SK-N-SH (cell line): ENCODE data around the gene FAM83F. TPM values are rescaled to one million over a fixed set of nuclear protein-coding genes. Genes with fewer than 3 reads are reported as not detected.

ENCODE experiments used
- CTCF ChIA-PET: fragments of 300-600, 350-600 bp; formaldehyde crosslinking; extraction: SDS; loops from one replicate; lab custom pipeline; 2021; lab: Yijun Ruan, JAX
- POLR2A ChIA-PET: fragments of 350-600 bp; sonication (Branson Sonifier 250); formaldehyde crosslinking; extraction: SDS; loops from one replicate; lab custom pipeline; 2020; ENCODE audit warnings: antibody characterized with exemption, inconsistent platforms; lab: Yijun Ruan, JAX
- DNase-seq: peaks from one replicate; pipeline ENCODE4 v3.0.0; 2012
- H2AFZ ChIP-seq: fragments of 200-600 bp; sonication (generic); 2 replicates; pipeline ENCODE4 v1.8.1; 2016; ENCODE audit warnings: antibody characterized with exemption, mild to moderate bottlenecking, low read depth
- H3F3A ChIP-seq: fragments of 200-600 bp; sonication (generic); replicated peaks from 2 replicates; pipeline ENCODE3; 2016; ENCODE audit warnings: antibody characterized with exemption, mild to moderate bottlenecking; ENCODE audit not compliant: insufficient read depth
- H3K27ac ChIP-seq, 2 experiments: fragments of 200-500 bp in 1 of 2; fragments of 200-600 bp in 1 of 2; sonication (Bioruptor generic) in 1 of 2; sonication (generic), shearing (Covaris generic) in 1 of 2; 2 replicates each; pipeline versions ENCODE4 v1.5.1 to v1.6.1; 2014 to 2016; ENCODE audit warnings: low read depth in 2 of 2, inconsistent platforms in 1 of 2, low read length in 1 of 2, mild to moderate bottlenecking in 1 of 2, mixed read lengths in 1 of 2
- H3K27me3 ChIP-seq: fragments of 200-600 bp; sonication (generic), shearing (Covaris generic); 2 replicates; pipeline ENCODE4 v1.6.1; 2016; ENCODE audit warnings: mixed run types; ENCODE audit not compliant: insufficient read depth
- H3K36me3 ChIP-seq, 2 experiments: fragments of 200-500 bp in 1 of 2; fragments of 200-600 bp in 1 of 2; sonication (Bioruptor generic) in 1 of 2; sonication (generic) in 1 of 2; replicated peaks in 1 of 2; 2 replicates each; pipeline versions ENCODE3 to v1.5.1; 2014 to 2016; ENCODE audit warnings: low read length in 1 of 2, mild to moderate bottlenecking in 1 of 2; ENCODE audit not compliant: insufficient read depth in 2 of 2, control insufficient read depth in 1 of 2
- H3K4me1 ChIP-seq, 2 experiments: fragments of 200-500 bp in 1 of 2; fragments of 200-600 bp in 1 of 2; sonication (Bioruptor generic) in 1 of 2; sonication (generic), shearing (Covaris generic) in 1 of 2; 2 replicates each; pipeline versions ENCODE4 v1.5.1 to v1.6.1; 2014 to 2016; ENCODE audit warnings: low read depth in 1 of 2, low read length in 1 of 2, mixed run types in 1 of 2; ENCODE audit not compliant: insufficient read depth in 2 of 2, control insufficient read depth in 1 of 2
- H3K4me2 ChIP-seq: fragments of 200-600 bp; sonication (generic), shearing (Covaris generic); 2 replicates; pipeline ENCODE4 v1.6.1; 2017; ENCODE audit warnings: mixed run types
- H3K4me3 ChIP-seq, 2 experiments: fragments of 200-500 bp in 1 of 2; fragments of 200-600 bp in 1 of 2; sonication (Bioruptor generic) in 1 of 2; sonication (generic), shearing (Covaris generic) in 1 of 2; 2 replicates each; pipeline versions ENCODE4 v1.5.1 to v1.8.1; 2014 to 2016; ENCODE audit warnings: low read depth in 2 of 2, inconsistent platforms in 1 of 2, low read length in 1 of 2, mild to moderate bottlenecking in 1 of 2, mixed read lengths in 1 of 2, moderate library complexity in 1 of 2
- H3K79me2 ChIP-seq: fragments of 200-600 bp; sonication (generic); 2 replicates; pipeline ENCODE4 v1.8.1; 2017; ENCODE audit warnings: mild to moderate bottlenecking; ENCODE audit not compliant: insufficient read depth
- H3K9ac ChIP-seq: fragments of 200-600 bp; sonication (generic); 2 replicates; pipeline ENCODE4 v1.6.1; 2017; ENCODE audit warnings: mixed run types
- H3K9me2 ChIP-seq: fragments of 200-600 bp; sonication (generic); 2 replicates; pipeline ENCODE4 v1.6.1; 2017; ENCODE audit warnings: mixed run types
- H3K9me3 ChIP-seq: fragments of 200-600 bp; sonication (generic); 2 replicates; pipeline ENCODE4 v1.6.1; 2017; ENCODE audit warnings: mixed run types, mild to moderate bottlenecking, moderate library complexity
- H4K20me1 ChIP-seq: fragments of 200-600 bp; sonication (generic); 2 replicates; pipeline ENCODE4 v1.6.1; 2017; ENCODE audit warnings: mild to moderate bottlenecking, mixed run types; ENCODE audit not compliant: insufficient read depth
- CHD2 ChIP-seq: fragments of 150-350 bp; IDR thresholded peaks from 2 replicates; pipeline ENCODE4 v1.6.1; 2018; ENCODE audit warnings: low read length; ENCODE audit not compliant: partially characterized antibody
- CTCF ChIP-seq: fragments of 200-600 bp; sonication (generic); IDR thresholded peaks from 2 replicates; pipeline ENCODE4 v1.6.1; 2017; ENCODE audit warnings: antibody characterized with exemption, mild to moderate bottlenecking, moderate library complexity
- FOXM1 ChIP-seq: IDR thresholded peaks from 2 replicates; pipeline ENCODE4 v1.4.0; 2012; ENCODE audit warnings: low read depth, mild to moderate bottlenecking
- GABPA ChIP-seq: IDR thresholded peaks from 2 replicates; pipeline ENCODE4 v1.4.0; 2012; ENCODE audit warnings: low read depth, mild to moderate bottlenecking
- IRF3 ChIP-seq: fragments of 150-350 bp; IDR thresholded peaks from 2 replicates; pipeline ENCODE4 v1.6.1; 2016; ENCODE audit warnings: mild to moderate bottlenecking, low read depth, low read length
- JUND ChIP-seq: IDR thresholded peaks from 2 replicates; pipeline ENCODE4 v1.4.0; 2012
- MEF2A ChIP-seq: IDR thresholded peaks from 2 replicates; pipeline ENCODE4 v1.4.0; 2012; ENCODE audit warnings: low read depth, borderline replicate concordance
- NRF1 ChIP-seq: IDR thresholded peaks from 2 replicates; pipeline ENCODE4 v1.6.1; 2012; ENCODE audit warnings: low read depth, mild to moderate bottlenecking, low read length
- PBX3 ChIP-seq: IDR thresholded peaks from 2 replicates; pipeline ENCODE4; 2012
- RAD21 ChIP-seq: IDR thresholded peaks from 2 replicates; pipeline ENCODE4 v1.6.1; 2012; ENCODE audit warnings: mild to moderate bottlenecking, low read length
- RCOR1 ChIP-seq: fragments of 150-350 bp; IDR thresholded peaks from 2 replicates; pipeline ENCODE4 v1.6.1; 2017; ENCODE audit warnings: antibody characterized with exemption, low read length
- RFX5 ChIP-seq: IDR thresholded peaks from 2 replicates; pipeline ENCODE4 v1.6.1; 2012; ENCODE audit warnings: mild to moderate bottlenecking, improper control_type of control experiment, low read length
- RXRA ChIP-seq: IDR thresholded peaks from 2 replicates; pipeline ENCODE4 v1.4.0; 2012; ENCODE audit warnings: low read depth, mild to moderate bottlenecking, borderline replicate concordance
- TAF1 ChIP-seq: IDR thresholded peaks from 2 replicates; pipeline ENCODE4 v1.6.1; 2012; ENCODE audit warnings: low read depth, mild to moderate bottlenecking, low read length, moderate library complexity, borderline replicate concordance
- TCF12 ChIP-seq: IDR thresholded peaks from 2 replicates; pipeline ENCODE4 v1.4.0; 2012
- TEAD4 ChIP-seq: IDR thresholded peaks from 2 replicates; pipeline ENCODE4 v1.4.0; 2012; ENCODE audit warnings: mild to moderate bottlenecking, borderline replicate concordance; ENCODE audit not compliant: insufficient read depth
- YY1 ChIP-seq: IDR thresholded peaks from 2 replicates; pipeline ENCODE4 v1.4.0; 2012; ENCODE audit warnings: low read depth, mild to moderate bottlenecking
- WGBS: methylation state at CpG from one replicate; pipeline ENCODE4 v1.1.6; 2017; ENCODE audit warnings: low lambda C conversion rate; 5-methylcytosine and 5-hydroxymethylcytosine counted together
- polyA plus RNA-seq, 3 experiments: library from polyadenylated mRNA; depleted of rRNA; stranded (reverse); fragments of >200 nt; gene quantifications; 2 replicates each; pipeline ENCODE4 v1.2.3, GENCODE V29; 2012

Gene FAM83F
- polyA plus RNA-seq, 1 of the 3 experiments (the other 2 are of a cell fraction), result not detected

GRCh38 chr22:40071720-40072119, 77.0 kb downstream of the FAM83F start:
- Histone ChIP-seq H3K27ac (no peak overlapping the region), H3F3A (no peaks in the 10 kb centered on the region), H3K4me3 (no peak overlapping the region), H3K36me3 (no peaks in the 10 kb centered on the region), H3K27me3 (no peaks in the 10 kb centered on the region), H3K79me2 (peaks cover 2% of the 10 kb centered on the region; the same call in 1 of the 2 replicates), H2AFZ (no peak overlapping the region), H4K20me1 (no peaks in the 10 kb centered on the region), H3K9ac (no peak overlapping the region), H3K9me3 (no peaks in the 10 kb centered on the region), H3K4me1 (no peaks in the 10 kb centered on the region), H3K4me2 (no peak overlapping the region)
- CTCF ChIA-PET, result no interaction called here
- POLR2A ChIA-PET, result no interaction called here
- 97% methylated on average over 8 of the region's 8 CpGs for WGBS
- TF ChIP-seq RCOR1, result no peak
- TF ChIP-seq NRF1, result no peak
- TF ChIP-seq GABPA, result no peak
- TF ChIP-seq MEF2A, result no peak
- TF ChIP-seq IRF3, result no peak
- no peak for TF ChIP-seq TEAD4
- TF ChIP-seq CTCF, result no peak
- TF ChIP-seq, all 33 proteins: peak for 0
- no peak for DNase-seq
- H3K9me2 ChIP-seq, result no peaks in the 10 kb centered on the region

- H3K27ac ChIP-seq, result no peak overlapping the region
- no peak overlapping the region for H3K4me3 ChIP-seq
- no peak overlapping the region; the same call in 1 of the 2 replicates for H3K4me2 ChIP-seq
- ChIA-PET POLR2A (no interaction called here), CTCF (interaction anchor here (1.1 kb wide), 1 partner anchor 52 kb away, joined by 3 read pairs; no protein-coding TSS in a partner anchor)
- no peak overlapping the region for H2AFZ ChIP-seq
- peaks cover 4% of the 10 kb centered on the region for H3F3A ChIP-seq
- WGBS, result 84% methylated on average over 5 of the region's 8 CpGs
- H3K36me3 ChIP-seq, result no peaks in the 10 kb centered on the region
- H3K4me1 ChIP-seq, result no peaks in the 10 kb centered on the region
- no peaks in the 10 kb centered on the region for H3K9me3 ChIP-seq
- DNase-seq, result no peak
- H3K9me2 ChIP-seq, result no peaks in the 10 kb centered on the region
- no peaks in the 10 kb centered on the region for H3K79me2 ChIP-seq
- H3K27me3 ChIP-seq, result no peaks in the 10 kb centered on the region
- no peaks in the 10 kb centered on the region for H4K20me1 ChIP-seq
- no peak overlapping the region for H3K9ac ChIP-seq
- TF ChIP-seq CHD2, result no peak
- TF ChIP-seq JUND, result no peak
- TF ChIP-seq TCF12, result no peak
- no peak for TF ChIP-seq RFX5
- TF ChIP-seq RXRA, result no peak
- TF ChIP-seq RAD21, result no peak
- TF ChIP-seq CTCF, result no peak
- no peak for TF ChIP-seq PBX3
- no peak for TF ChIP-seq FOXM1
- no peak for TF ChIP-seq YY1
- no peak for TF ChIP-seq TAF1
Measured at GRCh38 chr22:40076702-40077645, 82.2 kb downstream of the FAM83F start.
